GM10266 (cell line): ENCODE data around the gene ERVH48-1.
"Not testable (repeated sequence)": the region's sequence is repeated elsewhere in the genome, so short reads cannot be mapped to it uniquely, and the experiment has no call there.

ENCODE experiments used
- DNase-seq: peaks from one replicate; pipeline ENCODE4 v3.0.0; 2012; ENCODE audit errors: extremely low spot score
- TF ChIP-seq, protein P1 (sequence below): IDR thresholded peaks from 2 replicates; pipeline ENCODE4 v1.5.1; 2012; ENCODE audit warnings: mild to moderate bottlenecking, low read depth; ENCODE audit not compliant: control insufficient read depth, insufficient read depth; ENCODE audit errors: missing control alignments

Gene ERVH48-1

GRCh38 chr21:42925114-42925926 is at the start of gene ERVH48-1:
Gene ERVH48-1 (minus strand): TSS chr21:42925630. CDS start chr21:42919006, 6,624 bp downstream.
- TF ChIP-seq, protein P1, sequence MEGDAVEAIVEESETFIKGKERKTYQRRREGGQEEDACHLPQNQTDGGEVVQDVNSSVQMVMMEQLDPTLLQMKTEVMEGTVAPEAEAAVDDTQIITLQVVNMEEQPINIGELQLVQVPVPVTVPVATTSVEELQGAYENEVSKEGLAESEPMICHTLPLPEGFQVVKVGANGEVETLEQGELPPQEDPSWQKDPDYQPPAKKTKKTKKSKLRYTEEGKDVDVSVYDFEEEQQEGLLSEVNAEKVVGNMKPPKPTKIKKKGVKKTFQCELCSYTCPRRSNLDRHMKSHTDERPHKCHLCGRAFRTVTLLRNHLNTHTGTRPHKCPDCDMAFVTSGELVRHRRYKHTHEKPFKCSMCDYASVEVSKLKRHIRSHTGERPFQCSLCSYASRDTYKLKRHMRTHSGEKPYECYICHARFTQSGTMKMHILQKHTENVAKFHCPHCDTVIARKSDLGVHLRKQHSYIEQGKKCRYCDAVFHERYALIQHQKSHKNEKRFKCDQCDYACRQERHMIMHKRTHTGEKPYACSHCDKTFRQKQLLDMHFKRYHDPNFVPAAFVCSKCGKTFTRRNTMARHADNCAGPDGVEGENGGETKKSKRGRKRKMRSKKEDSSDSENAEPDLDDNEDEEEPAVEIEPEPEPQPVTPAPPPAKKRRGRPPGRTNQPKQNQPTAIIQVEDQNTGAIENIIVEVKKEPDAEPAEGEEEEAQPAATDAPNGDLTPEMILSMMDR, result no peak
- DNase-seq, result no peak

GRCh38 chr21:42973991-42974831 is 48.8 kb upstream of the ERVH48-1 start, which contains the start of gene PKNOX1:
Gene PKNOX1 (plus strand): TSS chr21:42974562. CDS start chr21:43004382, 29,820 bp downstream.
- TF ChIP-seq, protein P1, result no peak
- DNase-seq, result peak; percentile 99

- no peak for DNase-seq
- TF ChIP-seq, protein P1, result no peak
These were observed 48.0 kb upstream of the ERVH48-1 start for GRCh38 chr21:42973309-42973990.

- no peak for DNase-seq
These were observed 46.5 kb upstream of the ERVH48-1 start for GRCh38 chr21:42971897-42972275.

GRCh38 chr21:42970946-42971653 is 45.7 kb upstream of the ERVH48-1 start:
- TF ChIP-seq, protein P1, result no peak
- DNase-seq, result no peak

More at GRCh38 chr21:42971897-42972275, 46.5 kb upstream of the ERVH48-1 start:
- TF ChIP-seq, protein P1, result no peak

DNA sequence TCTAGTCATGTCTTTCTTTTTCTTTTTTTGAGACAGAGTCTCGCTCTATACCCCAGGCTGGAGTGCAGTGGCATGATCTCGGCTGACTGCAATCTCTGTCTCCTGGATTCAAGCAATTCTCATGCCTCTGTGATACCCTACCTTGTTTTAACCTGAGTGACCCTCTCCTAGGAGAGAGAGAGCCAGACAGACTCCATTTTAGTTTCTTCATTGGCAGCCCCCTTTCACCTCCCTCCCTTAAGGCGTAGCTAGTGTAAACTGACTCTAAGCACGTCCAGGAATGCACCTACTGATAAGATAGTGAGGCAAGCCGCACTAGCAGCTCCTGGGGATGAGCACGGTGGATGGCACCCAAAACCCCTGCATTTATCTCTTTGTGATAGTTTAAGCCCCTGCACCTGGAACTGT is 43.8 kb upstream of the ERVH48-1 start:
- no peak for DNase-seq

GRCh38 chr21:42967616-42968015 is 42.2 kb upstream of the ERVH48-1 start:
- DNase-seq, result not testable (repeated sequence)

More for the DNA sequence above, 43.8 kb upstream of the ERVH48-1 start:
- TF ChIP-seq, protein P1, result no peak
